ENCODE data around the gene TEDC2. TPM values are rescaled to one million over a fixed set of nuclear protein-coding genes. Genes with fewer than 3 reads are reported as not detected.

The TEDC2 gene
- total and polyA plus RNA-seq, 9 of the 15 experiments (the other 6 are each of a cell fraction or from before 2014, with no cell fraction given), result 0.75 to 57.0 (median 17.6) TPM

DNA sequence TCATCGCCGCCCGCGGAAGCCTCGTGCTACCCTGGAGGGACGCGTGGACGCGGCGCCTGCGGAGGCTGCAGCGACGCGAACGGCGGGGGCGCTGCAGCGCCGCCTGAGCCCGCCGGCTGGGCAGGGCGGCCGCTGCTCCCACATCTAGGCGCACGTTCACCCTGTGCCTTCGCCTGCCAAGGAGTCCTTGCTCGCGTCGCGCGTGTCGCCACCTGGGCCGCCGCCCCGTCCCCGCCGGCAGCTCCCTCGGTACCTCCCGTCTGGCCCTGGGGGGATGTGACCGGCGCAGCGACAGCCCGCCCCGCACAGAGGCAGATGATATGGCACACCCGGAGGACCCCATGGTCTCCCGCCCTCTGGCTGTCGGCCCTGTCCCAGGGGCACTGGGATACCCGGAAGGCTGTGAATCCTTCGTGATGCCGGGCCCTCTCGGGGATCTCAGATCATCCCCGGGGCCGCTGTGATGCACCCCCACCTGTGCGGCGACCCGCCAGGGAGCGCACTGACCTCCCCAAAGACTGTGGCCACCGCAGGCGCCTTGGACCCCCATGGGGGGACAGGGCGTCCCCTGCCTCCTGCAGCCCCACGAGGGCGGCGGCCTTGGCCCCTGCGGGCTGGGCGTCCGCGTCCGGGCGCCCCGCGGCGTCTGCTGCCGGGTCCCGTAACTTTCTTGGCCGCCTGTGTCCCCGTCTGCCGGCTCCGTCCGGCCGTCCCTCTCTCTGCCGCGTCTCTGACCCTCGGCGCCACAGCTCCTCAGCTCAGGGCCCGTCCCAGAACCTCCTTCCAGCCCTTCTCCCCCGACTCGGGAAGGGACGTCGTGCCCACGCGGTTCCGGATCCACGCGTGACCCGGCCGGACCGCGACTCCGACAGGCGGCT lies 14.3 kb downstream of the TEDC2 start (continued):
- TF ChIP-seq RAD21 (CRISPR knock-in tag; conservative IDR thresholded peaks at IDR 0.05 in 1 of 2, IDR thresholded peaks at IDR 0.05 in 1 of 2) (peak; percentile 31 to 58; a peak in 3 of 4 replicates), ELF4 (CRISPR knock-in tag; IDR thresholded peaks at IDR 0.05) (peak; percentile 58; the same call in 1 of the 2 replicates), CBFA2T3 (IDR thresholded peaks at IDR 0.05) (no peak), E2F3 (CRISPR knock-in tag; IDR thresholded peaks at IDR 0.05) (peak; percentile 63), ERF (CRISPR knock-in tag; IDR thresholded peaks at IDR 0.05) (peak; percentile 79; the same call in 1 of the 2 replicates), JUND (IDR thresholded peaks at IDR 0.05; ENCODE audit: borderline replicate concordance, low read depth, low read length) (no peak), JUND (tag; IDR thresholded peaks at IDR 0.05; ENCODE audit: borderline replicate concordance, low read depth, low read length) (no peak), PHTF2 (CRISPR knock-in tag; IDR thresholded peaks at IDR 0.05) (no peak), E2F6 (IDR thresholded peaks at IDR 0.05; ENCODE audit: borderline replicate concordance in 1 of 2, extremely low read depth in 1 of 2, insufficient read depth in 1 of 2, insufficient read length in 1 of 2, low read depth in 1 of 2, low read length in 1 of 2, poor library complexity in 1 of 2, severe bottlenecking in 1 of 2) (peak; percentile 95 to 98), NCOA6 (IDR thresholded peaks at IDR 0.05) (0 out of 2 replicates have a peak, but pooled peaks have one; percentile 7), ZBTB7A (IDR thresholded peaks at IDR 0.05; ENCODE audit: borderline replicate concordance, control insufficient read depth, low read depth, low read length) (peak; percentile 66; the same call in 1 of the 2 replicates), MTA2 (IDR thresholded peaks at IDR 0.05; ENCODE audit: low read depth) (no peak), RBM22 (IDR thresholded peaks at IDR 0.05; ENCODE audit: low read depth, low read length, poor library complexity, severe bottlenecking) (no peak), MAX (CRISPR knock-in tag; IDR thresholded peaks at IDR 0.05) (peak; percentile 78), DNMT1 (IDR thresholded peaks at IDR 0.05) (no peak), MTA3 (IDR thresholded peaks at IDR 0.05; ENCODE audit: borderline replicate concordance) (peak; percentile 34; the same call in 1 of the 2 replicates), RUNX1 (IDR thresholded peaks at IDR 0.05; ENCODE audit: low read depth) (no peak), SAP30 (IDR thresholded peaks at IDR 0.05; ENCODE audit: borderline replicate concordance, insufficient read depth, low read depth, low read length, poor library complexity, severe bottlenecking) (peak; percentile 87), FOXA1 (IDR thresholded peaks at IDR 0.05; ENCODE audit: borderline replicate concordance) (no peak), CTBP1 (IDR thresholded peaks at IDR 0.05; ENCODE audit: borderline replicate concordance) (peak; percentile 84), ZNF518B (CRISPR knock-in tag; IDR thresholded peaks at IDR 0.05) (no peak), SMC3 (conservative IDR thresholded peaks at IDR 0.05; ENCODE audit: insufficient read depth, low read depth, low read length) (no peak; the same call in 1 of the 2 replicates), ZNF282 (CRISPR knock-in tag; IDR thresholded peaks at IDR 0.05) (no peak)

Measured in K562 (cell line).